A673 (cell line): ENCODE results near the gene NFATC1.

Experiments
- EZH2 ChIP-seq: fragments of 200-600 bp; sonication (generic); IDR thresholded peaks from 2 replicates; pipeline ENCODE4 v1.6.1; 2017; ENCODE audit warnings: borderline replicate concordance, low read depth, mild to moderate bottlenecking, mixed read lengths, antibody characterized with exemption, low read length; ENCODE audit not compliant: poor library complexity, severe bottlenecking
- TF ChIP-seq, protein P1 (sequence below): fragments of 300-800, 200-600 bp; sonication (generic); conservative IDR thresholded peaks from 2 replicates; pipeline ENCODE4 v1.5.1; 2017; ENCODE audit warnings: low read depth, mild to moderate bottlenecking, antibody characterized with exemption, low read length, moderate library complexity, mixed read lengths

DNA sequence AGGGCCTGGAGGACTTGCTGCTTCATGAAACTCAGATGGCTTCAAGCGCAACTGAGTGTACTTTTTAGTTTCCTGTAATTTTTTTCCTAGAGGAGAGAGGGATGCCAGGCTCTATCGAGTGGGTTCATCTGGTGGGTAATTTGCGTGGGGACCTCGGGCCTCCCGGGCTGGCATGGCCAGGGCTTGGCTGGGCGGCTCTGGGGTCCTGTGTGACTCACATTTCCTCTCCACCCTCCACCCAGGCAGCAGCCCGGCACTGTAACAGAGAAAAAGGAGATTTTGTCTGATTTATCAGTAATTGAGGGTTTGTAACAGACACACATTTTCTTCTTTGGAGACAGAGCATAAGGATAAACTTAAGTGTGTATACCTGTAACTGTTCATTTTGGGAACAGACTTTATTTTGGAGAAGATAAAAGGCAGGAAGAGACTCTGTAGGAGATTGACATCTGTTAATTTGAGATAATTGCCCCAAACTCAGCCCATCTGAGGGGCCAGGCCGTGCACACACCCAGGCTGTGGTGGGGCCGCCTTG is 64.3 kb downstream of the NFATC1 start:
- TF ChIP-seq, protein P1, sequence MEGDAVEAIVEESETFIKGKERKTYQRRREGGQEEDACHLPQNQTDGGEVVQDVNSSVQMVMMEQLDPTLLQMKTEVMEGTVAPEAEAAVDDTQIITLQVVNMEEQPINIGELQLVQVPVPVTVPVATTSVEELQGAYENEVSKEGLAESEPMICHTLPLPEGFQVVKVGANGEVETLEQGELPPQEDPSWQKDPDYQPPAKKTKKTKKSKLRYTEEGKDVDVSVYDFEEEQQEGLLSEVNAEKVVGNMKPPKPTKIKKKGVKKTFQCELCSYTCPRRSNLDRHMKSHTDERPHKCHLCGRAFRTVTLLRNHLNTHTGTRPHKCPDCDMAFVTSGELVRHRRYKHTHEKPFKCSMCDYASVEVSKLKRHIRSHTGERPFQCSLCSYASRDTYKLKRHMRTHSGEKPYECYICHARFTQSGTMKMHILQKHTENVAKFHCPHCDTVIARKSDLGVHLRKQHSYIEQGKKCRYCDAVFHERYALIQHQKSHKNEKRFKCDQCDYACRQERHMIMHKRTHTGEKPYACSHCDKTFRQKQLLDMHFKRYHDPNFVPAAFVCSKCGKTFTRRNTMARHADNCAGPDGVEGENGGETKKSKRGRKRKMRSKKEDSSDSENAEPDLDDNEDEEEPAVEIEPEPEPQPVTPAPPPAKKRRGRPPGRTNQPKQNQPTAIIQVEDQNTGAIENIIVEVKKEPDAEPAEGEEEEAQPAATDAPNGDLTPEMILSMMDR: no peak
- TF ChIP-seq EZH2: no peak
